Measurements from ENCODE around the gene RPS15. TPM values are rescaled to one million over a fixed set of nuclear protein-coding genes. Genes with fewer than 3 reads are reported as not detected.
A peak's percentile ranks its signal among the peaks of the same experiment; 100 is the strongest.

RPS15 gene
- total RNA-seq, 2 experiments from 2014 or later, result 1,158 to 1,387 TPM

DNA sequence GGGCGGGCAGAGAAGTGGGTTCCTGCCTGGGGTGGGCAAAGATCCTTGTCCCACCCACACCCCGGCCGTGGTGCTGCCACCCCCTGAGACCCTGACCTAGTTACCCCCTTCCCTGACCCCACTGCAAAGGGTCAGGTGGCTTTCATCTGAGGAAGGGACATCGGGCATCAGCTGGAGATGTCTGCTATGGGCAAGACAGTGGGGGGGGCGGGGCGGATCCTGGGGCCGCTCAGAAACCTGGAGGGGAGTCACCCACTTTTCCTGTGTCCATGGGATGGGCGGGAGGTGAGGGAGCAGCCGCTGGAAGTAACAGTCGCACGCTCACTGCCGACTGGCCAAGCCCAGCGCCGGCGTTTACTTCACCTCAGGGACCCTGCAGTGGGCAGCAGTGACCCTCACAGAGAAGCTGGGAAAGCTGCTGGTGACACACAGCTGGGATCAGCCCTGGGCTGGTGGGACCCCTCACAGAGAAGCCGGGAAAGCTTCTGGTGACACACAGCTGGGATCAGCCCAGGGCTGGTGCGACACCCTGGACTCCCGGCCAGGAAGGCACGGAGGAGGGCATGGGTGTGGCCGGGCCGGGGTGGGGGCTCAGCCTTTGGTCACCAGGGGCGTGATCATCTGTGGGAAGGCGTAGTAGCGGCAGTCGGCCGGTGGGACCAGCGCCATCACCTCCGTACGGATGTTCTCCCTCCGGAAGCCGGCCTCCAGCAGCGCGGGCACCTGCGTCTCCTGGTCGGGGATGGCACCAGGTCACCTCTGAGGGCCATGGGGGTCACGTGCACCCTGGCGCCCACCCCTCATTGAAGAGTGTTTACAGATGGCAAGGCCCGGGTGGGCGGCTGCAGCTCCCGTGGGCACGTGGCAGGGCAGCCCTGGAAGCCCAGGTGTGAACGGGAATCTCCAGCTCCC, 41.2 kb upstream of the RPS15 start:
- Mint-ChIP-seq H3K27me3 (no peaks in the 10 kb centered on the region), H3K4me1 (peaks cover 17% of the 10 kb centered on the region), H3K27ac (no peak overlapping the region), H3K4me3 (no peak overlapping the region), H3K36me3 (ENCODE audit: low read depth) (no peaks in the 10 kb centered on the region), H3K9me3 (no peaks in the 10 kb centered on the region)
- DNase-seq, result no peak
- ChIA-PET CTCF (interaction anchor here (1.0 kb wide), 1 partner anchor 15 kb away, joined by 3 read pairs; no protein-coding TSS in a partner anchor), POLR2A (interaction anchor here (0.6 kb wide), 1 partner anchor 524 kb away, joined by 3 read pairs; no protein-coding TSS in a partner anchor)

DNA sequence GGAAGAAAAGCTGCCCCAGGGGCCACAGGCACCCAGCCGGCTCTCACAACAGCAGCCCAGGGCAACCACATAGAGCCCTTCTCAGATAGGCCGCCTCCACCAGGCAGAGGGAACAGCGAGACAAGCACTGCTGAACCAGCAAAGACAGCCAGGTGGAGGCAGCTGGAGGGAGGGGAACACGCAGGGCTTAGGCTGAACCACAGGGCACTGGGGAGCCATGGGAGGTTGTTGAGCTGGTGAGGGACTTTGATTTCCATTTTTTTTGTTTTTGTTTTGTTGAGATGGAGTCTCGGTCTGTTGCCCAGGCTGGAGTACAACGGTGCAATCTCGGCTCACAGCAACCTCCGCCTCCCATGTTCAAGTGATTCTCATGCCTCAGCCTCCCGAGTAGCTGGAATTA, 40.4 kb upstream of the RPS15 start:
- POLR2A ChIA-PET, result interaction anchor here (0.6 kb wide), 1 partner anchor 525 kb away, joined by 3 read pairs; no protein-coding TSS in a partner anchor
- CTCF ChIA-PET, result no interaction called here

DNA sequence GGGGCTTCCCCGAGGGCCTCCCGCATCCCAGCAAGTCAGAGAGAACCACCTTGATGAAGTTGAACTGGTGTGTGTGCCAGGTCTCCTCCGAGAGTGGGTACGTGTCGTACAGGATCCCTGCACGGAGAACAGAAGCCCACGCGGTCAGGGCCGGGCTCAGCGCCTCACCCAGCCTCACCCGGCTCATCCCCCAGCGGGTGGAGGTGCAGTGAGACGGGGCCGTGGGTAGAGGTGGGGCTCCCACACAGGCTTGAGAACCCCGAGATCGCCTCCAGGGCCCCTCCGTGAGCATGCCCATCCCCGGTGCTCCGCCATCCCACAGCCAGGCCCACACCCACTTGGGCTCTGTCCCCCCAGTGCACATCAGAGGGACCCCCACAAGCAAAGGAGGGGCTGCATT, 39.1 kb upstream of the RPS15 start:
- H3K27me3 Mint-ChIP-seq, result no peaks in the 10 kb centered on the region
- no peaks in the 10 kb centered on the region for H3K9me3 Mint-ChIP-seq
- H3K36me3 Mint-ChIP-seq (ENCODE audit: low read depth), result no peaks in the 10 kb centered on the region
- CTCF ChIA-PET, result no interaction called here
- POLR2A ChIA-PET, result no interaction called here
- no peak for DNase-seq
- H3K4me3 Mint-ChIP-seq, result no peak overlapping the region
- H3K27ac Mint-ChIP-seq, result no peak overlapping the region
- H3K4me1 Mint-ChIP-seq, result peaks cover 24% of the 10 kb centered on the region

More for the DNA sequence above, 40.4 kb upstream of the RPS15 start:
- Mint-ChIP-seq H3K4me3 (no peak overlapping the region), H3K27me3 (no peaks in the 10 kb centered on the region), H3K9me3 (no peaks in the 10 kb centered on the region), H3K4me1 (peaks cover 21% of the 10 kb centered on the region), H3K36me3 (ENCODE audit: low read depth) (no peaks in the 10 kb centered on the region), H3K27ac (no peak overlapping the region)
- no peak for DNase-seq

DNA sequence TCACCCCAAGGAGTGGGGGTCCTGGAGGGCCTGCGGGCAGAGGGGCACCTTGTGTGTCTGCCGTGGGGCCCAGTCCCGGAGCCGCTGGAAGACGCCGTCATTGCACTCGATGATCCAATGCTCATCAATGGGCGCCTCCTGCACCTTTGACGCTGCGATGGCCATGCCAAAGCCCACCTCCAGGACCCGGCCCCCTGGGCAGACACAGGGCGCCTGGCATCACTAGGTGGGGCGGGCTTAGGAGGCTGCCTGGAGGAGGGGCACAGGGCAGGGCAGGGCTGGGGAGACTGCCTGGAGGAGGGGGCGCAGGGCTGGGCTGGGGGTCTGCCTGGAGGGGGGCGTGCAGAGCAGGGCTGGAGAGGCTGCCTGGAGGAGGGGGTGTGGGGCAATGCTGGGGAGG, 38.5 kb upstream of the RPS15 start:
- H3K4me1 Mint-ChIP-seq, result peaks cover 24% of the 10 kb centered on the region
- H3K9me3 Mint-ChIP-seq, result no peaks in the 10 kb centered on the region
- ChIA-PET POLR2A (no interaction called here), CTCF (no interaction called here)
- DNase-seq, result no peak
- no peak overlapping the region for H3K4me3 Mint-ChIP-seq
- no peak overlapping the region for H3K27ac Mint-ChIP-seq
- no peaks in the 10 kb centered on the region for H3K36me3 Mint-ChIP-seq (ENCODE audit: low read depth)
- H3K27me3 Mint-ChIP-seq, result no peaks in the 10 kb centered on the region

DNA sequence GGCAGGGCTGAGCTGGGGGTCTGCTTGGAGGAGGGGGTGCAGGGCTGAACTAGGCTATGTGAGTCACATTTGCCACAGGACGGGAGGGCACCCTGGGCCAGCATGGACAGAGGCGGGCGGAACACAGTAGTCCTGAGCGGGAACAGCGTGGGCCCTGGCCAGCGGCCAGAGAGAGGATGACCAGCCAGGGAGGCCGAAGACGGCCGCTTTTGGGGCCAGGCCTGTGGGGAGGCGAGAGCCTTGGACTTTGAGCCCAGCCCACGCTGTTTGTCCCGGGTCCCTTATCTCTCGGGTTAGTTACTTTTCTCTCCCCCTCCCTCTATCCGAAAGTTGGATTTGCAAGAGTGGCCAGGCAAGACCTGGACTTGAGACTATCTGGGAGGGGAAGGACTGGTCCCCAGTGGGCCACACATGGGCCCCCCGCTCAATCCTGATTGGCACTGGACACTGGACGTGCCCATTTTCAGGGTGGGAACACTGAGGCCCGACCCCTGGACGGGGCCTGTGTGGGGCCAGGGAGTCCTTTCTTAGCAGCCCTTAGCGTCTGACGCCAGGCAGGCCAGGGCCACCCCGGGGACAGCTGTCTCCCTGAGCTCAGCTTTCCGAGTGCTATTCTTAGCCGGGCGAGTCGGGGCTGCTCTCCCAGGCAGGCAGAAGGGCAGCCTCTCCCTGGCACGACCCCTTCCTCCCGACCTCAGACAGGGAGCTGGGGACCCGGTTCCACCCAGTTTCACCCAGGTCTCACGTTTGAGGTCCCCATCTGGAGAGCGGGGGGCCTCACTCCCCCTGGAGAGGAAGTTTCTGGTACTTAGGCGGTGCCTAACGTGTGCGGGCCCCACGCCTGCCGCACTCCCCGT, 37.7 kb upstream of the RPS15 start:
- CTCF ChIA-PET, result no interaction called here
- Mint-ChIP-seq H3K36me3 (ENCODE audit: low read depth) (no peaks in the 10 kb centered on the region), H3K4me1 (peaks cover 24% of the 10 kb centered on the region), H3K27ac (peak overlapping the region; percentile 19), H3K27me3 (no peaks in the 10 kb centered on the region), H3K4me3 (peak overlapping the region; percentile 69), H3K9me3 (no peaks in the 10 kb centered on the region)
- POLR2A ChIA-PET, result no interaction called here
- DNase-seq, result no peak

DNA sequence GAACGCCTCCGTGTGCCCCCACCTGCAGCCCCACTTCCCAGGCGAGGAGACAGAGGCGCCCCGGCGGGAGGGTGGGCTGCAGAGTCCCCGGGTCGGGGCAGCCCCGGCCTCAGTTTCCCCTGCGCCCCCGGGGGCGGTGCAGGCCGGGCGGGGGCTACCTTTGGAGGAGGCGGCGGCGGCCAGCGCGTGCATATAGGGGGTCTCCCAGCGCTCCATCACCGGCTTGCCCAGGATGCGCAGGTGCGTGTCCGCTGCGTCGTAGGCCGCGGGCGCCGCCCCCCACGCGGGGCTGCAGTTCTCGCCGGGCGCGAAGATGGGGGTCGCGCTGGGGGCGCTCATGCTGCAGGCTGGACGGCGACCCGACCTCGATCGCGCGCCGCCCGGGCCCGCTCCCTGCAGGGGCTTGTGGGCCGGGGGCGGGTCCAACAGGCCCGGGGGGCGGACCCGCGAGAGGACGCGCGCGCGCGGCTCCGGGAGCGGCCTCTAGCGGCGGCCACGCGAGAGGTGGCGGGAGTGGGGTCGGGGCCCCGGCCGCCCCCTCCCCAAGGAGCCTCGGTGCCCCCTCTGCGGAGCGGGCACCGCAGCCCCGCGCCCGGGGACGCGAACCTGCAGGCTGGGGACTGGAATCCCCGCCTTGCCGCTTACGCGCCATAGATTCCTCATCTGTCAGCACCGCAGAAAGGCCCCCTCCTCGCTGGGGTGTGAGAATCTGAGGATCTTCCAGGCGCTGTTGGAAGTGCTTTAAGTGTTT, 36.9 kb upstream of the RPS15 start, which contains the start of gene GAMT:
Gene GAMT, minus strand, starts transcription at position 405 of the 751 bp plus-strand sequence. Its CDS starts 66 bp downstream, at position 339.
- Mint-ChIP-seq H3K9me3 (no peaks in the 10 kb centered on the region), H3K27me3 (no peaks in the 10 kb centered on the region), H3K27ac (peak within 1 kb of the TSS; percentile 46), H3K36me3 (ENCODE audit: low read depth) (no peaks in the 10 kb centered on the region), H3K4me1 (peaks cover 23% of the 10 kb centered on the region), H3K4me3 (peak within 1 kb of the TSS; percentile 69)
- peak; percentile 60 for DNase-seq
- ChIA-PET POLR2A (no interaction called here), CTCF (no interaction called here)

DNA sequence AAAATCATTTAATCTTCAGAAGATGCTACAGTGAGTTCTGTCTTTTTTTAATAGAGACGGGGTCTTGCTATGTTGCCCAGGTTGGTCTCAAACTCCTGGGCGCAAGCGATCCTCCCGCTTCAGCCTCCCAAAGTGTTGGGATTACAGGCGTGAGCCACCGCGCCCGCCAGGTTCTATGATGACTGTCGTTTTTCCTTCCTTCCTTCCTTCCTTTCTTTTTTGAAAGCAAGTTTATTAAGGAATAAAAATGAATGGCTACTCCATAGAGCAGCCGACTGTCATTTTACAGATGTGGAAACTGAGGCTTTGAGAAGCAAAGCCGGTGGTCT, 36.3 kb upstream of the RPS15 start:
- ChIA-PET POLR2A (no interaction called here), CTCF (no interaction called here)
- H3K9me3 Mint-ChIP-seq, result no peaks in the 10 kb centered on the region
- H3K27me3 Mint-ChIP-seq, result no peaks in the 10 kb centered on the region
- no peak for DNase-seq
- H3K4me1 Mint-ChIP-seq, result peaks cover 23% of the 10 kb centered on the region
- H3K27ac Mint-ChIP-seq, result peak overlapping the region; percentile 46
- H3K4me3 Mint-ChIP-seq, result peak overlapping the region; percentile 51
- H3K36me3 Mint-ChIP-seq (ENCODE audit: low read depth), result no peaks in the 10 kb centered on the region

DNA sequence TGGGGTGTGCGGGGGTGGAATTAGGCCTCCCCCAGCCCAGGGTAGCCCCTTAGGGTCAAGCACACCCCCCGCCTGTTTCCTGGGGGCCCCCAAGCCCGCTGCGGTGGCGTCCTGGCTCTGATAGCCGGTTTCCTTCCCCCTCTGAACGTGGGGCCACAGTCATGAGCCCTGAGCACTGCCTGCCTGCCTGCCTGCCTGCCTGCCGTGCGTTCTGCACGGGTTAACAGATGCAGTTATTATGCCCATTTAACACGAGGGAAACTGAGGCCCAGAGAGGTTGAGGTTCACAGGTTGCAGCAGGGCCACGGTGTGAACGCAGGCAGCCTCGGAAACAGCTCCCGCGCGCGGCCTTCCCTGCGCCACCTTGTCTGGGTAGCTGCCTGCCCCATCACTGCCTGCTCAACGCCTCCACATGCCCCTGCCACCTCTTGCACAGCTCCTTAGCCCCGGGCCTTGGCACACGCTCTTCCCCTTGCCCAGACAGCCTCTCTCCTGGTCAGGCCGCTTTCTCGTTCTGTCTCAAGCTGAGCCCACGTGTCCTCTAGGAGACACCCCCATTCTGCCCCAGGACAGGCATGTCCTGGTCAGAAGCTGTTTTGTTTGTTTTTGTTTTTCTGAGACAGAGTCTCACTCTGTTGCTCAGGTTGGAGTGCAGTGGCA, 35.7 kb upstream of the RPS15 start:
- ChIA-PET CTCF (interaction anchor here (0.5 to 0.7 kb wide), 2 partner anchors 472 to 690 kb away, joined by 3 to 4 read pairs; no protein-coding TSS in a partner anchor), POLR2A (interaction anchor here (0.7 kb wide), 1 partner anchor 327 kb away, joined by 3 read pairs; no protein-coding TSS in a partner anchor)
- Mint-ChIP-seq H3K4me1 (peaks cover 23% of the 10 kb centered on the region), H3K27ac (no peak overlapping the region), H3K27me3 (no peaks in the 10 kb centered on the region), H3K36me3 (ENCODE audit: low read depth) (no peaks in the 10 kb centered on the region), H3K4me3 (peak overlapping the region; percentile 59), H3K9me3 (no peaks in the 10 kb centered on the region)
- DNase-seq, result no peak

DNA sequence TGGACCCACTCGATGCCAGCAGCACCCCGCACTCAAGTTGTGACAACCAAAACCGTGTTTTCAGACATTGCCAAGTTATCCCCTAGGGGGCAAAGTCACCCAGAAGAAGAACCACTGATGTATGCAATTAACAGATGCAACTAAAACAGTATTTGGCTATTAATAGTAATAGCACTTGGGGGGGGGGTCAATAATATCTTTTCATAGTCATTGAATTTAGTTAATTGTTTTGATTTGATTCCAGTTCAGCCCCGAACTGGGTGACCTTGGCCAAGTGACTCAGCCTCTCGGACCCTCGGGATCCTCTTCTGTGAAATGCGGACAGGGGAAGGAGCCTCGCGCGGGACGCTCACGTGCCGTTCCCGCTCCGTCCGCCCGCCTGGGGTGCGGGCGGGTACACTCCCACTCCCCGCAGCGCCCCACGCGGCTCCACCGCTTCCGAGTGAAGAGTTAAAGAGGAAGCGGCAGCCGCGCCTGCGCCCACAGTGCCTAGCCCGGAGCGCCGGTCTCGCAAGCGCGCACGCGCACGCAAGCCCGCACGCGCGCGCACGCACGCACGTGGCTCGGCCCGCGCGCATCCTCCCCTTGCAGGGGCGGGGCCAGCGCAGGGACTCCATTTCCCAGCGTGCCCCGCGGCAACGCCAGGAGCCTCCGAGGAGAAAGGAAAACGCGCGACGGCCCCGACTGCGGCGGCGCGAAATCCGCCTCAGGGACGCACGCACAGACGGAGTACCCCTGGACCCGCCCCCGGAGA, 31.2 kb upstream of the RPS15 start:
- peaks cover 23% of the 10 kb centered on the region for H3K36me3 Mint-ChIP-seq (ENCODE audit: low read depth)
- no peaks in the 10 kb centered on the region for H3K9me3 Mint-ChIP-seq
- peaks cover 46% of the 10 kb centered on the region for H3K4me1 Mint-ChIP-seq
- no peaks in the 10 kb centered on the region for H3K27me3 Mint-ChIP-seq
- peak overlapping the region; percentile 89 for H3K27ac Mint-ChIP-seq
- ChIA-PET CTCF (no interaction called here), POLR2A (no interaction called here)
- peak overlapping the region; percentile 71 for H3K4me3 Mint-ChIP-seq
- DNase-seq, result peak; percentile 98

DNA sequence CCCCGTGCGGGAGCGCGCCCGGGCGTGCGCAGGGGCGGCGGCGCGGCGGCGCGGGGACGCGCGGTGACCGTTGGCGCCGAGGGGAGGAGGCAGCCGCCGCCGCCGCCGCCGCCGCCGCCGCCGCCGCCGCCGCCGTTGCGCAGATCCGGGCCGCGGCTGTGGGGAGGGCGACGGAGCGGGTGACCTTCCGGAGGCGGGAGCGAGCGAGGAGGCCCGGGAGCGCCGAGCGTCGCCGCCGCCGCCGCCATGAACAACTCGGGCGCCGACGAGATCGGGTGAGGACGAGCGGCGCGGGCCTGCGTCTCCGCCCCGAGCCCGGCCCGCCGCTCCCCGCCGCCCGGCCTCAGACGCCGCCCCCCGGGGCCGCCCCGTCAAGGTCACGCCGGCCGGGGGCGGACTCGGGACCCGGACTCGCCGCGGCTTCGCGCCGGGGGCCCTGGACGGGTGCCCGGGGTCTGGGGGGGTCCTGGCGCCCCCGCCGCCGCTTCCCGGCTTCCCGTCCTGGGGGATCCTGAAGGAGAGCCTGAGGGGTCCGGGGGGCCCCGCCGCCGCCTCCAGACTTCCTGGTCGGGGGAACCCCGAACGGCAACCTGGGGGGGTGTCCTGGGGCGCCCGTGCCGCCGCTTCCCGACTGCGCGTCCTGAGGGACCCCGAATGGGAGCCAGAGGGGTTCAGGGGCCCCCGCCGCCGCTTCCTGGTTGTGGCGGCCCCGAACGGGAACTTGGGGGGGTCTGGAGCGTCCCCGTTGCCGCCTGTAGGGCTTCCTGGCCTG, 30.5 kb upstream of the RPS15 start, which contains the start of gene DAZAP1:
Gene DAZAP1, plus strand, starts transcription at position 59 of the 772 bp plus-strand sequence. Its CDS starts 188 bp downstream, at position 247.
- DNase-seq, result peak; percentile 33
- H3K36me3 Mint-ChIP-seq (ENCODE audit: low read depth), result peaks cover 24% of the 10 kb centered on the region
- H3K4me1 Mint-ChIP-seq, result peaks cover 46% of the 10 kb centered on the region
- POLR2A ChIA-PET, result no interaction called here
- peak within 1 kb of the TSS; percentile 92 for H3K4me3 Mint-ChIP-seq
- H3K27ac Mint-ChIP-seq, result peak within 1 kb of the TSS; percentile 89
- H3K9me3 Mint-ChIP-seq, result no peaks in the 10 kb centered on the region
- CTCF ChIA-PET, result no interaction called here
- no peaks in the 10 kb centered on the region for H3K27me3 Mint-ChIP-seq

All from activated CD4-positive, alpha-beta T cell treated with anti-CD3 and anti-CD28 coated beads, Interleukin-2, amount 10 ng/mL, durations not matched to agents 7 days and 5 days (primary cell).